Sigmoid colon (tissue), 7 donors: ENCODE data around the gene ANKHD1. TPM values are rescaled to one million over a fixed set of nuclear protein-coding genes. Genes with fewer than 3 reads are reported as not detected.

ENCODE experiments used
- DNase-seq: peaks from one replicate; pipeline ENCODE4 v3.0.0-alpha.2; 2019
- H3K27ac ChIP-seq, 4 donors: fragments of 200-600 bp; sonication (generic); one replicate each; pipeline ENCODE4 v1.5.1; 2016 to 2019; ENCODE audit warnings: mild to moderate bottlenecking in 1 of 4
- H3K27me3 ChIP-seq, 3 donors: fragments of 200-600 bp; sonication (generic); one replicate each; pipeline ENCODE4 v1.5.1; 2019; ENCODE audit warnings: mild to moderate bottlenecking in 1 of 3
- H3K36me3 ChIP-seq, 4 donors: fragments of 200-600 bp; sonication (generic); one replicate each; pipeline ENCODE4 v1.5.1; 2016 to 2019
- H3K4me1 ChIP-seq, 4 donors: fragments of 200-600 bp; sonication (generic); one replicate each; pipeline ENCODE4 v1.5.1; 2017 to 2019
- H3K4me3 ChIP-seq, 4 donors: fragments of 200-600 bp; sonication (generic); one replicate each; pipeline ENCODE4 v1.5.1; 2017 to 2019; ENCODE audit warnings: mild to moderate bottlenecking in 2 of 4, moderate library complexity in 1 of 4
- H3K9me3 ChIP-seq, 4 donors: fragments of 200-600 bp in 3 of 4; sonication (generic) in 3 of 4; one replicate each; pipeline versions ENCODE4 v1.5.1 to v1.6.1; 2013 to 2019
- CTCF ChIP-seq, 4 experiments: fragments of 450-650 bp in 3 of 4; fragments of 200-600 bp in 1 of 4; IDR thresholded peaks; one replicate each; pipeline ENCODE4 v1.5.1; 2016 to 2019; ENCODE audit warnings: antibody characterized with exemption in 4 of 4, mild to moderate bottlenecking in 3 of 4, moderate library complexity in 2 of 4
- EP300 ChIP-seq, 4 donors: sonication (generic); formaldehyde crosslinking; IDR thresholded peaks; one replicate each; pipeline ENCODE4 v1.6.1; 2017; ENCODE audit warnings: antibody characterized with exemption in 4 of 4
- POLR2A ChIP-seq, 2 donors: fragments of 450-650 bp; IDR thresholded peaks; one replicate each; pipeline ENCODE4 v1.6.1; 2016; ENCODE audit warnings: antibody characterized with exemption in 2 of 2, mild to moderate bottlenecking in 2 of 2, moderate library complexity in 2 of 2
- POLR2AphosphoS5 ChIP-seq, 4 donors: sonication (generic); formaldehyde crosslinking; IDR thresholded peaks; one replicate each; pipeline ENCODE4 v1.6.1; 2017; ENCODE audit warnings: antibody characterized with exemption in 4 of 4
- WGBS, 2 donors: extraction: QIAGEN DNeasy Blood & Tissue Kit; methylation state at CpG; one replicate each; pipeline ENCODE4 v1.1.7; 2013; 5-methylcytosine and 5-hydroxymethylcytosine counted together
- intact Hi-C: fragments of 100-400 bp; cut with DNase I; formaldehyde crosslinking; loops from one replicate; pipeline ENCODE4 v1.15.1; 2023
- polyA plus RNA-seq, 3 donors: library from polyadenylated mRNA; stranded (reverse); fragments of 200-250 nt; gene quantifications; one replicate each; pipeline ENCODE4 v1.2.3, GENCODE V29; 2013
- total RNA-seq, 4 donors: library from RNA; depleted of rRNA; stranded (reverse); fragments of >200 nt; gene quantifications; one replicate each; pipeline ENCODE4 v1.1.0, GENCODE V29; 2016
- donor health status: healthy with polysubstance abuse.
- donor health status: Bipolar disorder and iron deficiency.
- donor health status: healthy.

ANKHD1 gene
- total and polyA plus RNA-seq, 7 donors = 25.8 to 109 (median 93.5) TPM

- H3K36me3 ChIP-seq = peaks cover 8 to 46% (median 25%) of the 10 kb centered on the region in 4 donors
- no peaks in the 10 kb centered on the region for H3K9me3 ChIP-seq
- intact Hi-C loops = loop anchor here (1.0 to 5.0 kb wide), 5 partner anchors 92 to 164 kb away; partner anchors contain the start of genes ANKHD1, HARS1, HARS2 and IK
- peaks cover 0 to 50% (median 43%) of the 10 kb centered on the region in 4 donors for H3K4me1 ChIP-seq
- H3K27me3 ChIP-seq = no peaks in the 10 kb centered on the region
- peak overlapping the region; percentile 41 to 58 (median 53) for H3K4me3 ChIP-seq
- H3K27ac ChIP-seq = peak overlapping the region; percentile 93 to 98 (median 98)
- 14 to 52% methylated on average over 13 of the region's 13 CpGs for WGBS, 2 donors
- no peak for DNase-seq
- no peak for TF ChIP-seq POLR2A (IDR thresholded peaks at IDR 0.05)
- TF ChIP-seq EP300 (IDR thresholded peaks at IDR 0.05) = no peak
These were observed 145.3 kb downstream of the ANKHD1 start for GRCh38 chr5:140546851-140547507.

- intact Hi-C loops = loop anchor here (1.0 to 5.0 kb wide), 6 partner anchors 15 to 163 kb away; partner anchors contain the start of genes ANKHD1, HARS1, HARS2 and IK
- Histone ChIP-seq H3K4me3 (peak within 1 kb of the TSS; percentile 41 to 58 (median 53)), H3K27me3 (no peaks in the 10 kb centered on the region), H3K27ac (peak within 1 kb of the TSS; percentile 93 to 98 (median 98)), H3K36me3 (peaks cover 3 to 40% (median 23%) of the 10 kb centered on the region in 4 donors), H3K4me1 (peaks cover 0 to 50% (median 43%) of the 10 kb centered on the region in 4 donors), H3K9me3 (no peaks in the 10 kb centered on the region)
- TF ChIP-seq EP300 (IDR thresholded peaks at IDR 0.05) (peak in 1 of 4 donors; percentile 52), POLR2A (IDR thresholded peaks at IDR 0.05) (peak; percentile 58 to 81), CTCF (IDR thresholded peaks at IDR 0.05) (peak; percentile 68 to 92 (median 92)), POLR2AphosphoS5 (IDR thresholded peaks at IDR 0.05) (peak; percentile 93 to 97 (median 94))
- WGBS, 2 donors = 1 to 2% methylated on average over 52 of the region's 52 CpGs
- DNase-seq = peak; percentile 99
These were observed 146.1 kb downstream of the ANKHD1 start, which contains the start of gene EIF4EBP3 for GRCh38 chr5:140547508-140548299. Gene EIF4EBP3, plus strand, starts transcription at chr5:140547662. Its CDS starts 76 bp downstream, at chr5:140547738.

- H3K36me3 ChIP-seq = peaks cover 3 to 34% (median 22%) of the 10 kb centered on the region in 4 donors
- H3K4me3 ChIP-seq = peak overlapping the region; percentile 41 to 58 (median 53)
- WGBS, 2 donors = 2 to 10% methylated on average over 5 of the region's 5 CpGs
- intact Hi-C loops = loop anchor here (2.0 to 5.0 kb wide), 3 partner anchors 15 to 146 kb away; partner anchors contain the start of genes ANKHD1, HARS1 and HARS2
- no peaks in the 10 kb centered on the region for H3K9me3 ChIP-seq
- no peak for DNase-seq
- peak overlapping the region; percentile 93 to 98 (median 98) for H3K27ac ChIP-seq
- TF ChIP-seq EP300 (IDR thresholded peaks at IDR 0.05) = peak in 1 of 4 donors; percentile 27
- TF ChIP-seq CTCF (IDR thresholded peaks at IDR 0.05) = no peak
- TF ChIP-seq POLR2AphosphoS5 (IDR thresholded peaks at IDR 0.05) = peak in 2 of 4 donors; percentile 37 to 60
- peak in 1 of 2 donors; percentile 7 for TF ChIP-seq POLR2A (IDR thresholded peaks at IDR 0.05)
- H3K4me1 ChIP-seq = peaks cover 0 to 50% (median 43%) of the 10 kb centered on the region in 4 donors
- no peaks in the 10 kb centered on the region for H3K27me3 ChIP-seq
These were observed 146.7 kb downstream of the ANKHD1 start for GRCh38 chr5:140548300-140548688.

GRCh38 chr5:140548791-140549190 is 147.2 kb downstream of the ANKHD1 start:
- peaks cover 3 to 34% (median 22%) of the 10 kb centered on the region in 4 donors for H3K36me3 ChIP-seq
- H3K4me3 ChIP-seq = peak overlapping the region in 2 of 4 donors; percentile 41 to 58

More at GRCh38 chr5:140548791-140549190, 147.2 kb downstream of the ANKHD1 start:
- peak; percentile 64 for DNase-seq
- 77 to 88% methylated on average over 7 of the region's 7 CpGs for WGBS, 2 donors
- Histone ChIP-seq H3K27ac (peak overlapping the region; percentile 93 to 98 (median 98)), H3K9me3 (no peaks in the 10 kb centered on the region), H3K4me1 (peaks cover 0 to 50% (median 45%) of the 10 kb centered on the region in 4 donors), H3K27me3 (no peaks in the 10 kb centered on the region)
- TF ChIP-seq POLR2A (IDR thresholded peaks at IDR 0.05) = no peak
- no peak for TF ChIP-seq CTCF (IDR thresholded peaks at IDR 0.05)
- no peak for TF ChIP-seq POLR2AphosphoS5 (IDR thresholded peaks at IDR 0.05)
- no peak for TF ChIP-seq EP300 (IDR thresholded peaks at IDR 0.05)
- intact Hi-C loops = loop anchor here (2.0 to 5.0 kb wide), 3 partner anchors 14 to 146 kb away; partner anchors contain the start of genes ANKHD1, HARS1 and HARS2
